Liver (tissue), 9 donors: Measurements from ENCODE around the gene C1GALT1C1L. TPM values are rescaled to one million over a fixed set of nuclear protein-coding genes. Genes with fewer than 3 reads are reported as not detected.

ENCODE experiments used
- DNase-seq: peaks from one replicate; pipeline ENCODE4 v3.0.0-alpha.2; 2017; ENCODE audit warnings: low spot score
- H3K27ac ChIP-seq, 2 donors: one replicate each; pipeline ENCODE4 v1.7.0; 2013; ENCODE audit warnings: inconsistent platforms in 2 of 2, low read length in 2 of 2, control low read depth in 1 of 2, low read depth in 1 of 2, mild to moderate bottlenecking in 1 of 2
- H3K27me3 ChIP-seq, 4 donors: one replicate each; pipeline versions ENCODE4 v1.6.1 to v1.7.0; 2013; ENCODE audit warnings: low read length in 3 of 4, inconsistent platforms in 1 of 4, mild to moderate bottlenecking in 1 of 4, moderate library complexity in 1 of 4; ENCODE audit not compliant: control insufficient read depth in 4 of 4, insufficient read depth in 4 of 4
- H3K36me3 ChIP-seq, 4 donors: one replicate each; pipeline versions ENCODE4 v1.6.1 to v1.7.0; 2013; ENCODE audit warnings: low read length in 3 of 4, mild to moderate bottlenecking in 3 of 4, low read depth in 1 of 4, moderate library complexity in 1 of 4; ENCODE audit not compliant: control insufficient read depth in 4 of 4, insufficient read depth in 3 of 4
- H3K4me1 ChIP-seq, 4 donors: one replicate each; pipeline versions ENCODE4 v1.6.1 to v1.7.0; 2013; ENCODE audit warnings: low read length in 3 of 4, mild to moderate bottlenecking in 3 of 4, moderate library complexity in 1 of 4; ENCODE audit not compliant: control insufficient read depth in 4 of 4, insufficient read depth in 4 of 4
- H3K4me3 ChIP-seq, 3 donors: one replicate each; pipeline versions ENCODE4 v1.6.1 to v1.7.0; 2013; ENCODE audit warnings: low read length in 3 of 3, control low read depth in 1 of 3, low read depth in 1 of 3, mild to moderate bottlenecking in 1 of 3
- H3K9ac ChIP-seq, 2 donors: one replicate each; pipeline ENCODE4 v1.7.0; 2013; ENCODE audit warnings: low read length in 2 of 2, mild to moderate bottlenecking in 2 of 2, moderate library complexity in 2 of 2, control low read depth in 1 of 2, low read depth in 1 of 2
- H3K9me3 ChIP-seq, 4 donors: one replicate each; pipeline versions ENCODE4 v1.6.1 to v1.7.0; 2013; ENCODE audit warnings: low read length in 3 of 4; ENCODE audit not compliant: control insufficient read depth in 4 of 4
- ATF3 ChIP-seq: IDR thresholded peaks from 2 replicates; pipeline ENCODE4 v1.6.1; 2016; ENCODE audit warnings: antibody characterized with exemption
- EGR1 ChIP-seq, 2 donors: IDR thresholded peaks; 2 replicates each; pipeline ENCODE4 v1.6.1; 2016 to 2018; ENCODE audit warnings: antibody characterized with exemption in 2 of 2, low read depth in 2 of 2
- GABPA ChIP-seq, 2 donors: IDR thresholded peaks in 1 of 2; conservative IDR thresholded peaks in 1 of 2; 2 replicates each; pipeline ENCODE4 v1.6.1; 2016; ENCODE audit warnings: antibody characterized with exemption in 2 of 2, mild to moderate bottlenecking in 1 of 2, moderate library complexity in 1 of 2
- HNF4A ChIP-seq, 2 donors: conservative IDR thresholded peaks; 2 replicates each; pipeline ENCODE4 v1.6.1; 2016; ENCODE audit warnings: antibody characterized with exemption in 2 of 2, mild to moderate bottlenecking in 2 of 2
- HNF4G ChIP-seq: IDR thresholded peaks from 2 replicates; pipeline ENCODE4 v1.6.1; 2016; ENCODE audit warnings: antibody characterized with exemption
- JUND ChIP-seq, 2 donors: IDR thresholded peaks; 2 replicates each; pipeline ENCODE4 v1.6.1; 2016; ENCODE audit warnings: antibody characterized with exemption in 2 of 2
- MAX ChIP-seq: IDR thresholded peaks from 2 replicates; pipeline ENCODE4 v1.6.1; 2016; ENCODE audit warnings: antibody characterized with exemption
- NR2F2 ChIP-seq: IDR thresholded peaks from 2 replicates; pipeline ENCODE4 v1.6.1; 2016; ENCODE audit warnings: antibody characterized with exemption
- RAD21 ChIP-seq, 2 donors: IDR thresholded peaks; 2 replicates each; pipeline ENCODE4 v1.6.1; 2016; ENCODE audit warnings: antibody characterized with exemption in 2 of 2, mild to moderate bottlenecking in 2 of 2
- REST ChIP-seq: IDR thresholded peaks from 2 replicates; pipeline ENCODE4 v1.6.1; 2016; ENCODE audit warnings: antibody characterized with exemption, mild to moderate bottlenecking
- RXRA ChIP-seq, 2 donors: IDR thresholded peaks; 2 replicates each; pipeline ENCODE4 v1.6.1; 2017 to 2018; ENCODE audit warnings: antibody characterized with exemption in 2 of 2, mild to moderate bottlenecking in 1 of 2
- SP1 ChIP-seq: IDR thresholded peaks from 2 replicates; pipeline ENCODE4 v1.6.1; 2018; ENCODE audit warnings: antibody characterized with exemption, mild to moderate bottlenecking
- TAF1 ChIP-seq: conservative IDR thresholded peaks from 2 replicates; pipeline ENCODE4 v1.6.1; 2016; ENCODE audit warnings: antibody characterized with exemption, mild to moderate bottlenecking
- YY1 ChIP-seq: IDR thresholded peaks from 2 replicates; pipeline ENCODE4 v1.6.1; 2016; ENCODE audit warnings: antibody characterized with exemption, mild to moderate bottlenecking
- ZBTB33 ChIP-seq: IDR thresholded peaks from 2 replicates; pipeline ENCODE4 v1.6.1; 2016; ENCODE audit warnings: antibody characterized with exemption
- WGBS: extraction: QIAGEN DNeasy Blood & Tissue Kit; methylation state at CpG from one replicate; pipeline ENCODE4 v1.1.7; 2013; 5-methylcytosine and 5-hydroxymethylcytosine counted together
- polyA plus RNA-seq, 2 donors: library from polyadenylated mRNA; stranded (reverse) in 1 of 2; unstranded in 1 of 2; fragments of 200-250 nt in 1 of 2; fragments of >200 nt in 1 of 2; fragmentation: Nextera tagmentation in 1 of 2; extraction: Ambion mirVana in 1 of 2; gene quantifications; one replicate each; pipeline versions ENCODE4 v1.2.1 to v1.2.3, GENCODE V29; 2013 to 2015
- total RNA-seq, 2 donors: library from RNA; depleted of rRNA; stranded (reverse); fragments of >200 nt; gene quantifications; one replicate each; pipeline ENCODE4 v1.2.3, GENCODE V29; 2014
- donor health status: healthy.
- donor health status: healthy.
- donor health status: healthy.
- donor health status: healthy.
- donor health status: healthy.

C1GALT1C1L gene
- total RNA-seq (under 1 TPM; 0.17 to 0.33 TPM), polyA plus RNA-seq (under 1 TPM in 1 of 2 donors, not detected in 1; 0.07 TPM)

GRCh38 chr2:43676322-43677050 is at the start of gene C1GALT1C1L:
C1GALT1C1L (minus strand) TSS chr2:43676429; CDS start chr2:43676322, 107 bp downstream.
- H3K4me1 ChIP-seq, result no peaks in the 10 kb centered on the region
- peak within 1 kb of the TSS; percentile 41 to 60 (median 49) for H3K4me3 ChIP-seq
- 15% methylated on average over 27 of the region's 27 CpGs for WGBS
- no peaks in the 10 kb centered on the region for H3K9me3 ChIP-seq
- no peaks in the 10 kb centered on the region for H3K36me3 ChIP-seq
- no peaks in the 10 kb centered on the region for H3K27me3 ChIP-seq
- peak; percentile 53 for DNase-seq
- no peak within 1 kb of the TSS for H3K9ac ChIP-seq
- H3K27ac ChIP-seq, result peak within 1 kb of the TSS in 1 of 2 donors; percentile 27
- TF ChIP-seq NR2F2, result peak; percentile 38
- TF ChIP-seq RXRA (IDR thresholded peaks at IDR 0.05), result no peak
- TF ChIP-seq YY1, result no peak

GRCh38 chr2:43725711-43726246 is 49.5 kb upstream of the C1GALT1C1L start:
- WGBS, result 95% methylated on average over 3 of the region's 3 CpGs
- TF ChIP-seq NR2F2, result no peak
- no peak for TF ChIP-seq HNF4A (conservative IDR thresholded peaks at IDR 0.05)
- TF ChIP-seq MAX, result no peak

GRCh38 chr2:43724728-43725526 is 48.7 kb upstream of the C1GALT1C1L start:
- DNase-seq, result no peak
- no peaks in the 10 kb centered on the region for H3K36me3 ChIP-seq
- H3K4me3 ChIP-seq, result no peak overlapping the region
- H3K27me3 ChIP-seq, result no peaks in the 10 kb centered on the region
- TF ChIP-seq TAF1 (no peak), JUND (IDR thresholded peaks at IDR 0.05) (no peak), SP1 (no peak), NR2F2 (no peak), YY1 (no peak), HNF4A (conservative IDR thresholded peaks at IDR 0.05) (no peak), ZBTB33 (no peak), ATF3 (no peak), GABPA (IDR thresholded peaks at IDR 0.05 in 1 of 2, conservative IDR thresholded peaks at IDR 0.05 in 1 of 2) (no peak), REST (no peak), EGR1 (IDR thresholded peaks at IDR 0.05; ENCODE audit: low read depth in 2 of 2) (no peak), RAD21 (IDR thresholded peaks at IDR 0.05) (no peak), HNF4G (no peak)
- no peaks in the 10 kb centered on the region for H3K9me3 ChIP-seq
- no peaks in the 10 kb centered on the region for H3K4me1 ChIP-seq
- H3K9ac ChIP-seq, result no peak overlapping the region
- 63% methylated on average over 4 of the region's 4 CpGs for WGBS
- no peak overlapping the region for H3K27ac ChIP-seq

More at GRCh38 chr2:43725711-43726246, 49.5 kb upstream of the C1GALT1C1L start:
- Histone ChIP-seq H3K27me3 (no peaks in the 10 kb centered on the region), H3K4me1 (peaks cover 0 to under 1% (median 0%) of the 10 kb centered on the region in 4 donors), H3K9me3 (no peaks in the 10 kb centered on the region), H3K4me3 (no peak overlapping the region), H3K36me3 (no peaks in the 10 kb centered on the region), H3K27ac (no peak overlapping the region), H3K9ac (no peak overlapping the region)
- DNase-seq, result no peak
